GM19193 (cell line): ENCODE data around the gene MAD2L1.

ENCODE experiments used
- POLR2A ChIP-seq: IDR thresholded peaks from 4 replicates; pipeline ENCODE4 v1.6.1; 2011; ENCODE audit not compliant: insufficient read depth, insufficient read length; ENCODE audit errors: extremely low read depth

MAD2L1 gene

DNA sequence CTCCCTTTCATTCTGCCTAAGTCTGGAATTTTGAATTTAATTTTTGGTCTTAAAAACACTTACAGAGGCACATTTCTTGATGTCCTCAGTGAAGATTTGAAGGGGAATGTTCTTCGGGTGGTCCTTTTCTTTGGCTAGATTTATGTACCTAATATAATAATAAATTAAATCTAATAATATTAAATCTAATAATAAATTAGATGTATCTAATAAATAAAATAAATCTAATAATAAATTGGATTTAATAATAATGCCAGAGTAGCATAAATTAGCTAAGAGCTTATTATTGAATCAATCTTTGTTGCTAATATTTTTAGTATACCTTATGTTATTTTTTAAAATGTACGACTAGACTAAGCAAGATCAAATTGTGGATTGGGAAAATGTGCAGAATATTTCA is 39.8 kb downstream of the MAD2L1 start:
- TF ChIP-seq POLR2A, result no peak

DNA sequence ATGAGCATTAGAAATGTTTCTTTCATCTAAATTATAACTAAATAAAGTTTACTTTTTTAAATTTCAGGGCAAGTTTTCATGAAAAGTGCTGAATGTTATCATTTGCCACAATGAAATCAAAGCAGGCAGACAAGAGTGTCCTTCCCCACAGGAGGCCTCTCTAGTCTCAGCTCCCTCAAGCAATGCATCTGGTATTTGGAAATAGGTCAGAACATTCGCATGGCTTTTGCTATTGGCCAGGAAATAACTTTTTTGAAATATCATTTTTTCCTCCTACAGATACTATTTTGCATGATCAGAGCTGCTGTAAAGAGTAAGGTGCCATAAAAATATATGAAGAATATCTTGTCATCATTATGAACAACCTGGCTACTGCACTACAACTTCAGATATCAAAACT is 41.1 kb downstream of the MAD2L1 start:
- TF ChIP-seq POLR2A, result no peak

DNA sequence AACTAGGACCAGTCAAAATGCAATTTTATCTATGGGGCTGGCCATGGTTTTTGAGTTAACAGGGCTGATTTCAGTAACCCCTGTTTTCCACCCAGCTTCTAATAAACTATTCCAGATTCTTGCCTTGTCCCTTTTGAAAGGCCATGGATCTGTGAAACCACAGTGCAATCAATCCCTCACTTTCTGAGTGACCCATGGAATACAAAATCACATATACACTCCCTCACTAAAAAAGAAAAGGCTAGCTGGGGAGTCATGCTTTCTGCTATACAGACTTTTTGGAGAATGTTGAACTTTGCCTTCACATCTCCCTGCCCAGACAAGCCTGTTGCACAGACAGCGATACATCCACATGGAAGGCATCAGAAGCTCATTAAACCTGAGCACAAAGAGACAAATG is 47.9 kb downstream of the MAD2L1 start:
- no peak for TF ChIP-seq POLR2A

DNA sequence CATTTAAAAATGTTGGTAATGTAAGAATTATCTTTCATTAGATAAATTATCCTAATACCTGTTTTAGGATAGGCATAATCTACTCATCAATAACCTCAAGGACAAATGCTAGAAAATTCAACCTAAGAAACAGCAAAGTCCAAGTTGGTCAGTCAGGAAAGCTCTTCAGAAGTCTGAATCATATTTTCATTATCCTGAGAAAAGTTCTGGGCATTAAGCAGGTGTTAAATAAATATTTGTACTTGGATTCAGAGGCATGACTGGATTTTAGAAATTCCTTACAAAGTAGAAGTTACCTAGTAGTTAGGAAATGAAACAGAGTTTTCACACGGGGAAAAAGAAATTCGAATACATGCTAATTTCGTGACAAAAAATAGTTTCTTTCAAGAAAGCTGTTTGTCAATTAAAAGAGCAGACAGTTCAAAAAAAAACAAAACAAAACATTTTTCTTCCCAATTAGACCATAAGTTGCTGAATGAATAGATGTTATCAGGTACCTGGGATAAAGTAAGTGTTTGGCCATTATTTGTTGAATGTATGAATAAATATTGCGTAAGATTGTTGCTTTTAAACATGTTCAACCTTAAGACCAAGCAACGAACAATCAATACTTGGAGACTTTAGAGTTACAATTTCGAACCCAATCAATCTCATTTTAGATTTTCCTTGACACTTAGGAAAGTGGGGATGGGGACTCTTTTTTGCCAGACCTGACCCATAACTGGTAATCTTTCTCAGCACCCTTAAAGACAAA is 48.5 kb downstream of the MAD2L1 start:
- TF ChIP-seq POLR2A, result no peak

DNA sequence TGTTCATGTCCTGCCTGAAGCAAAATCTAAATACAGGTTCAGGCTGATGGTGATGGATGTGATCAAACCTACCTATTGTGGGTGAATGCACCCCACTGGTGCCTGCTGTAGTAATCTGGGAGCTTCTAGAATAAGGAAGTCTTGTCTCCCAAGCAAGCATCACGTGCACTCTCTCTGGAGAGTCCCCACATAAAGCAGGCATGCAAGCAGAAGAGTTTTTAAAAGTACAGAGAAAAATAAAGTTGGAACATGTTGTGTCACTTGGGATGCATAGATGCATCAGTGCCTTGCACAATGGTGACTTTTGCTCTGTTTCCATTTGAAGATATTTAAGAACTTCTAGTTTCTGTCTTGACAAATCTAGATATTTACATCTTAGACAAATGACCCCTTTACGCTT is 54.9 kb downstream of the MAD2L1 start:
- TF ChIP-seq POLR2A, result no peak

DNA sequence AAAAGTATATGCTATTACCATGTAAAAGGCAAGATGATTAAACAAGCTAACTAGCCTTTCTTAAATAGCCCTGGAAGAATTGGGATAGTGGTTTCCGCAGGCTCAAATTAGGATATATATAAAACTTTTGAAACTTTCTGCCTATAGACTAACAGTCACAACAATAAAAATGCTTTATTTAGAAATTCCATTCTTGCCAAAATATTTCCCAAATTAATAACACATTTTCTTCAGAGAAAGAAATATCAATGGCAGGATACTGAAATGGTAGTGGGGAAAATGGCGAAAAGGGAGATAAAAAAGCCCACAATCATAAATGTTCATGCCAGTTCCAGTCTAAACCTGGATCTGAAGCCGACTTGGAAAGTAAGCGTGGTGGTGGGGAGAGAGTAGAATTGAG is 56.0 kb downstream of the MAD2L1 start:
- no peak for TF ChIP-seq POLR2A

DNA sequence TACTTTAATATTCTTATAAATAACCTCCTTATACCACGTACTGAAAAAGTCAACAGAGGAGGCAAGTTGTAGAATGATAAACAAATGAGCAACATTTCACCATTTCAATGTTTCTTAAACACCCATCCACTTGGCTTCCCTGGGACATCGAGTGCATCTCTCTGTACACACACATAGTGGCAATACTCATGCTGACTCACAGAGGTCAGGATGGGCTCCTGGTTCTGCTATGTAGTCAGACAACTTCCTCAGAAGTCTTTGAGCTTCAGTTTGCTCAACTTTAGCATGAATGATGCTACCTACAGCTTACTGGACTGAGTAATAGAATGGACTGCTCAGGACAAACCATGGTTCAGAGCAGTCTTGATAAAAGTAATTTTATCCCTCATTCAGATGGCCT is 56.9 kb downstream of the MAD2L1 start:
- no peak for TF ChIP-seq POLR2A

DNA sequence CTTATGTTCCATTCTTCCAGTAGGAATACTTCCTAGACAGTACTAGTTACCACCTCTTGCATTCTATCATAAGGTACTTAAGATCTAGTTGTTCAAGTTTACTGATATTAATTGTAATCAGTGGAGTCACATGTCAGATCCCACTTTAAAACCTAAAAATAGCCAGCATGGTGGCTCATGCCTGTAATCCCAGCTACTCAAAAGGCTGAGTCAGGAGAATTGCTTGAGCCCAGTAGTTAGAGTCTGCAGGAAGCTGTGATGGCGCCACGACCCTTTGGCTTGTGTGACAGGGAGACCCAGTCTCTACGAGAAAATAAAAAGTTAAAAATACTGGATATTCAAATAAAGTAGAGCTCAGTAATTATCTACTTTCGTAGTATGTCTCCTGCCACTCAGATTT is 57.7 kb downstream of the MAD2L1 start:
- TF ChIP-seq POLR2A, result no peak

DNA sequence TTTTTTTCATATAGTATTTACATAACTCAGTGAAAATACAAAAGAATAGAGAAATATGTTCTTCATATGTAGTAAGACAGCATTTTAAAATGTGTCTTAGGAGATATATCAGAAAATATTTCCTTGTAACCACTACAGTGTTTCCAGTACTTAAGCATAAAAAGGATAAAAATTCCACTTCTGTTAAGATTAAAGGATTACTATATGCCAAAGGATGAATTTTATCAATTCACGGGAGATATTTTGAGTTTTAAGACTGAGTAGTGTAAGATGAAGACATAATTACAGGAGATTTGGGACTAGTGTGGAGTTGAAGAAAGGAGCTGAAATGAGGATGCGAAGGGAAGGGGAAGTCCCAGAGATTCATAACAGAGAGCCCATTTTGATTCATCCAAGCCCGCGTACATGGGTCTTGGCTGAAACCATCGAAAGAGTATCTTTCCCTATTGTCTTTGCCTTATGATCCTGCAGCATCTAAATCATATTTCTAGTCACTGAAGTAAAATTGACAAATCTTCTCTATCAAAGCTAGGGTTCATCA is 58.7 kb downstream of the MAD2L1 start:
- TF ChIP-seq POLR2A, result no peak

DNA sequence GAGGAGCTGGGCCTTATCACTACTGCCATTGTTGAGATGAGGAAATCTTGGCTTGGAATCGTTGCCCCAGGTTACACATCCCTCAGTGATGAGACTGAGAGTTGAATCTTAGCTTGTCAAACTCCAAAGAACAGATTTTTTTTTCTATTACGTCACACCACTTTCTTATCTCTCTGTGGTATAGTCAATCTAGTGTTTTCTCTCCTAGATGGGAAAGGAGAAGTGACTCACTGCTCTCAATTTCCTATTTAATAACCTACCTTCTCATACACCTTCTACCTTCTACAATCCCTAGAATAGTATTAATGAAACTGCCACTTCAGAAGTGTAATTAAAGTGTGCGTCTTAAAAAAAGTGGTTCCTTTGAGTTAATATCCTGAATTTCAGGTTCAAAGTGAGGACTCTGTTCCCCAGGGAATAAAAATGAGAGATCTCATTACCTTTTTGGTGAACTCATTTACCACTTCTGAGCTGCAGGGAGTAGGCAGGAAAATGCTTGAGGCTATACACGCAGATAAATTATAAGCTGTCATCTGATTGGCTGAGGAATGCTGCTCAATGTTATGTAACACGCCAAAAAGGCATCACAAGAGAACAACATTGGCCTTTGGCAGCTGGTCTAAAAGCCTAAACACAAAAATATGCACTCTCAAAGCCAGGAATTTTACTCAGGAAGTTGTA is 59.3 kb downstream of the MAD2L1 start:
- TF ChIP-seq POLR2A, result no peak
